Stimulated activated CD8-positive, alpha-beta memory T cell treated with anti-CD3 and anti-CD28 coated beads, Interleukin-12 subunit alpha, Interleukin-12 subunit beta, amount 100 ng/mL, for 1 hour (primary cell): Measurements from ENCODE around the gene CSAD.
"Not testable (repeated sequence)": the region's sequence is repeated elsewhere in the genome, so short reads cannot be mapped to it uniquely, and the experiment has no call there.

Experiments used
- DNase-seq: peaks from one replicate; pipeline ENCODE4 v3.0.0-alpha.2; 2020; ENCODE audit warnings: low read depth

Gene CSAD

GRCh38 chr12:53179687-53180219 is 972 bp downstream of the CSAD start:
- DNase-seq: no peak

GRCh38 chr12:53178803-53179202 is 1.9 kb downstream of the CSAD start:
- DNase-seq: not testable (repeated sequence)

GRCh38 chr12:53177447-53177846 is 3.3 kb downstream of the CSAD start:
- not testable (repeated sequence) for DNase-seq

DNA sequence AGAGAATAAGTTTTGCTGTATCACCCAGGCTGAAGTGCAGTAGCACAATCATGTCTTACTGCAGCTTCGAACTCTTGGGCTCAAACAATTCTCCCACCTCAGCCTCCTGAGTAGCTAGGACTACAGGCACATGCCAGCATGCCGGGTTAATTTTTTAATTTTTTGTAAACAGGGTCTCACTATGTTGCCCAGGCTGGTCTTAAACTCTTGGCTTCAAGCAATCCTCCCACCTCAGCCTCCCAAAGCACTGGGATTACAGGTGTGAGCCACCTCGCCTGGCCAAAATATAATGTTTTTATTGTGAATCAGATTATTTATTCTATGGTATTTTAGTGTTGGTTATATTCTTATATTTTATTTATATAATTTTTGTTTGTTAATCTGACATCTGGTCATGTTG is 4.0 kb downstream of the CSAD start:
- no peak for DNase-seq

GRCh38 chr12:53174881-53175491 is 5.7 kb downstream of the CSAD start:
- no peak for DNase-seq

- no peak for DNase-seq
Measured at GRCh38 chr12:53173085-53173715, 7.5 kb downstream of the CSAD start.

- no peak for DNase-seq
Measured at GRCh38 chr12:53172352-53172751, 8.4 kb downstream of the CSAD start.

- no peak for DNase-seq
Measured at GRCh38 chr12:53171725-53172329, 8.9 kb downstream of the CSAD start.

- DNase-seq: no peak
Measured at GRCh38 chr12:53170876-53171724, 9.6 kb downstream of the CSAD start.

DNA sequence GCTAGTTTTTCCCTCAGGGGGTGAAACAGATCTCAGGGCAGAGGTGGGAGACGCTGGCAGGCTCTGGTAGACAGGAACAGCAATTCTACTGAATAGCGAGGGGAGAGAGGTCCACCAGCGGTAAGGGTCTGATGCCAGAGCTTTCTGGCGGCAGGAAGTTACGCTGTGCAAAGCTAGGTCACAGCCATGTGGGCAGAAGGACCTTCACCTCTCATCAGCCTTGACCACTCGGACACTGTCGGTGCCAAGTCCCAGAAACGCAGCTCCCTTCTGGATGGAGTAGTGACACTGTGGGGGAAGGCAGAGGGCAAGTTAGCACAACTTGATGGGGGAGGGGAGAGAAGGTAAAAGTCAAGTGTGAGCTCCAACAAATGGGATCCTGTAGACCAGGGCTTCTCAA is 10.5 kb downstream of the CSAD start:
- no peak for DNase-seq

GRCh38 chr12:53169644-53170043 is 11.1 kb downstream of the CSAD start:
- DNase-seq: no peak

- no peak for DNase-seq
Measured at GRCh38 chr12:53166837-53167236, 13.9 kb downstream of the CSAD start.

- DNase-seq: not testable (repeated sequence)
Measured at GRCh38 chr12:53163008-53163407, 17.7 kb downstream of the CSAD start.

DNA sequence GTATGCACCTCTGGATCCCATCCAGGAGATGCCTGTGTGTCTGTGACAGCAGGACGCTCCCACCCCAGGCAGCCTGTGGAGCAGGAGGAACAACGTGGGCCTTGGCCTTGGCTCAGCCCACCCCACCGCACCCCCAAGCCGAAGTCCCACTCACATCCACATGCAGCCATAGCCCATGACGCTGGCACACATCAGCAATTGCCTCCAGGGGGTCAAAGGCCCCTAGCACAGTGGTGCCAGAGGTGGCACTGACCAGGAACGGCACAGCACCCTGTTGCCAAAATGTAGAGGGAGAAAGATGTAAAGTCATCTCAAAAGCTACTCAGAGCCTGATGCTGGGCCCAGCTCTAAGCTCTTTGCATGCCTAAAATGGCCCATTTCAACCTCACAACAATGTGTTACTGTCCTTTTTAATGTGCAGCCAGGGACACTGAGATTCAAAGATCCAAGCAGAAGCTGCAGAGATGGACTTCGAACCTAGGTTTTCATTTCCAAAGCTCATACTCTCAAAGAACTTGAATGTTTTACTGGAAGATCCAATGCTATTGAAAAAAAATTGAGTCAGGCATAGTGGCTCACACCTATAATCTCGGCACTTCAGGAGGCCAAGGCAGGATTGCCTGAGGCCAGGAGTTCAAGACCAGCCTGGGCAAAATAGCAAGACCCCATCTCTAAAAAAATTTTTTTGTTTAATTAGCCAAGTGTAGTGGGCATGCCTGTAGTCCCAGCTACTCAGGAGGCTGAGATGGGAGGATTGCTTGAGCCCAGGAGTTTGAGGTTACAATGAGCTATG is 19.4 kb downstream of the CSAD start:
- DNase-seq: no peak

GRCh38 chr12:53160673-53161072 is 20.1 kb downstream of the CSAD start:
- no peak for DNase-seq

DNA sequence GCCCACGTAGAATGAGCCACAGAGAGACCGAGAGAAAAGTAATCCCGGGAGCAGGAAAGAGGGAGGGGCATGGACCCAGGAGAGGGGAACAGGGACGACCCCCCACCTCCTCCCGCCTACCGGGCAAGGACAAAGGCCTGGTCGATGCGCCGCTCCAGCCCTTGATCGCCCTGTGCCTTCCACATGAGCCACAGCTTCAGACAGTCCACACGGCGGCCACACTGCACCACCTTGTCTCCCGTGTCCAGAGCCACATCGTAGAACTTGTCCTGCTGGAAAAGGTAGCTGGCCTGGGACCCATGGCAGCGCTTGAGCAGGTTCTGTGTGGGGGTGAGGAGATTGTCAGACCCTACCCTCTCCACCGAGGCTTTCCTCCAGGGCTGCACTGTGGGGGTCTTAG is 20.7 kb downstream of the CSAD start:
- no peak for DNase-seq

- peak; percentile 86 for DNase-seq
Measured at GRCh38 chr12:53159195-53159839, 21.4 kb downstream of the CSAD start.

DNA sequence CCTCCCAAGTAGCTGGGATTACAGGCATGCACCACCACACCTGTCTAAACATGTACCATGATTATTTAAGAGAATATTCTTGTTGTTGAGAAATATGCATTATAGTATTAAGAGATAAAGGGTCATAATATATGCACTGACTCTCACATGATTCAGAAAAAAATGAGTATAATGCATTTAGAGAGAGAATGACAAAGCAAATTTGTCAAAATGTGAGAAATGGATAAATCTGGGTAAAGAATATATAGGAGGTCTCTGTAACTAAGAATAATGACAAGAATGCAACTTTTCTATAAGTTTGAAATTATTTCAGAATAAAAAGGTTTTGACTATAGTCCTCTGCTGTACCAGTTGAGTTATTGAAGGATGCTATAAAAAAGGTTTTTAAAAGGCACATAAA is 28.3 kb downstream of the CSAD start:
- DNase-seq: no peak

GRCh38 chr12:53151039-53151438 is 29.7 kb downstream of the CSAD start:
- no peak for DNase-seq

GRCh38 chr12:53147653-53148052 is 33.1 kb downstream of the CSAD start:
- no peak for DNase-seq

- no peak for DNase-seq
Measured at GRCh38 chr12:53147181-53147580, 33.5 kb downstream of the CSAD start.
